MCF 10A (cell line): ENCODE measurements around the gene DISP2. TPM values are rescaled to one million over a fixed set of nuclear protein-coding genes. Genes with fewer than 3 reads are reported as not detected.

ENCODE experiments used
- BruUV-seq: library from RNA; stranded (reverse); fragments of 400-500 nt; replicated peaks from 2 replicates; lab custom pipeline; 2021; lab: Mats Ljungman, UMichigan
- CTCF ChIA-PET: fragments of 300-600 bp; sonication (Branson Sonifier 250); formaldehyde crosslinking; extraction: SDS; loops from one replicate; lab custom pipeline; 2021; ENCODE audit warnings: antibody characterized with exemption, inconsistent platforms; lab: Yijun Ruan, JAX
- POLR2A ChIA-PET: fragments of 300-600, 350-650 bp; sonication (Branson Sonifier 250); formaldehyde crosslinking; extraction: SDS; loops from one replicate; lab custom pipeline; 2020; ENCODE audit warnings: antibody characterized with exemption, inconsistent platforms; lab: Yijun Ruan, JAX
- DNase-seq: peaks from one replicate; pipeline ENCODE4 v3.0.0-alpha.2; 2018; ENCODE audit not compliant: unreplicated experiment
- H3K27ac Mint-ChIP-seq: one replicate; pipeline ENCODE4 v1.8.0; 2022; ENCODE audit warnings: mild to moderate bottlenecking, low read depth, mixed read lengths; ENCODE audit not compliant: unreplicated experiment
- H3K27me3 Mint-ChIP-seq: one replicate; pipeline ENCODE4 v1.8.0; 2022; ENCODE audit warnings: mixed read lengths; ENCODE audit not compliant: insufficient read depth, unreplicated experiment
- H3K36me3 Mint-ChIP-seq: one replicate; pipeline ENCODE4 v1.8.0; 2022; ENCODE audit warnings: mild to moderate bottlenecking, moderate library complexity, mixed read lengths; ENCODE audit not compliant: insufficient read depth, unreplicated experiment
- H3K4me1 Mint-ChIP-seq: one replicate; pipeline ENCODE4 v1.8.0; 2022; ENCODE audit warnings: mixed read lengths; ENCODE audit not compliant: insufficient read depth, unreplicated experiment
- H3K4me3 Mint-ChIP-seq: one replicate; pipeline ENCODE4 v1.8.0; 2022; ENCODE audit warnings: mild to moderate bottlenecking, moderate library complexity, mixed read lengths; ENCODE audit not compliant: unreplicated experiment
- H3K9me3 Mint-ChIP-seq: one replicate; pipeline ENCODE4 v1.8.0; 2022; ENCODE audit warnings: mixed read lengths; ENCODE audit not compliant: unreplicated experiment
- CTCF ChIP-seq: fragments of 200-600 bp; IDR thresholded peaks from one replicate; pipeline ENCODE4 v1.8.0; 2022; ENCODE audit warnings: antibody characterized with exemption, mild to moderate bottlenecking; ENCODE audit not compliant: unreplicated experiment
- intact Hi-C: fragments of 100-400 bp; cut with micrococcal nuclease; formaldehyde crosslinking; loops from 2 replicates; pipeline ENCODE4 v1.14.1; 2022
- total RNA-seq: library from RNA; stranded (reverse); gene quantifications from 2 replicates; pipeline ENCODE4 v1.2.3, GENCODE V29; 2022

DISP2 gene
- total RNA-seq, 1 experiment from 2014 or later = 1.8 TPM

- H3K36me3 Mint-ChIP-seq = peaks cover 29% of the 10 kb centered on the region
- H3K27ac Mint-ChIP-seq = no peak overlapping the region
Observed at GRCh38 chr15:40330368-40330836, 27.6 kb upstream of the DISP2 start.

GRCh38 chr15:40331026-40331425, 27.0 kb upstream of the DISP2 start:
- Mint-ChIP-seq H3K27ac (no peak overlapping the region), H3K27me3 (no peaks in the 10 kb centered on the region), H3K4me1 (peaks cover 39% of the 10 kb centered on the region), H3K4me3 (no peak overlapping the region), H3K36me3 (peaks cover 25% of the 10 kb centered on the region), H3K9me3 (no peaks in the 10 kb centered on the region)
- BruUV-seq = no TSS peak
- TF ChIP-seq CTCF = no peak
- DNase-seq = no peak
- intact Hi-C loops = no loop called here
- POLR2A ChIA-PET = interaction anchor here (0.7 to 1.5 kb wide), 2 partner anchors 9 to 35 kb away, joined by 3 to 7 read pairs; partner anchors contain the start of gene CCDC9B
- CTCF ChIA-PET = interaction anchor here (0.8 to 7.5 kb wide), 5 partner anchors 8 to 123 kb away, joined by 3 to 105 read pairs (median 12); partner anchors contain the start of gene CCDC9B

More at GRCh38 chr15:40330368-40330836, 27.6 kb upstream of the DISP2 start:
- no peak for DNase-seq
- H3K9me3 Mint-ChIP-seq = no peaks in the 10 kb centered on the region
- POLR2A ChIA-PET = interaction anchor here (0.7 to 1.5 kb wide), 2 partner anchors 9 to 35 kb away, joined by 3 to 7 read pairs; partner anchors contain the start of gene CCDC9B
- no peaks in the 10 kb centered on the region for H3K27me3 Mint-ChIP-seq
- peaks cover 39% of the 10 kb centered on the region for H3K4me1 Mint-ChIP-seq
- no peak for TF ChIP-seq CTCF
- CTCF ChIA-PET = interaction anchor here (0.6 to 7.5 kb wide), 5 partner anchors 8 to 92 kb away, joined by 3 to 105 read pairs (median 12); partner anchors contain the start of gene CCDC9B
- BruUV-seq = TSS peak; percentile 3
- intact Hi-C loops = no loop called here
- H3K4me3 Mint-ChIP-seq = no peak overlapping the region

- ChIA-PET CTCF (interaction anchor here (0.6 to 7.5 kb wide), 7 partner anchors 7 to 123 kb away, joined by 3 to 105 read pairs (median 4); partner anchors contain the start of gene CCDC9B), POLR2A (interaction anchor here (1.5 kb wide), 1 partner anchor 8 kb away, joined by 7 read pairs; the partner anchor contains the start of gene CCDC9B)
- intact Hi-C loops = no loop called here
- no TSS peak for BruUV-seq
- TF ChIP-seq CTCF = no peak
- peaks cover 39% of the 10 kb centered on the region for H3K4me1 Mint-ChIP-seq
- no peak overlapping the region for H3K27ac Mint-ChIP-seq
- peaks cover 27% of the 10 kb centered on the region for H3K36me3 Mint-ChIP-seq
- no peak overlapping the region for H3K4me3 Mint-ChIP-seq
- no peaks in the 10 kb centered on the region for H3K9me3 Mint-ChIP-seq
- no peaks in the 10 kb centered on the region for H3K27me3 Mint-ChIP-seq
- DNase-seq = no peak
Observed at GRCh38 chr15:40331637-40332036, 26.4 kb upstream of the DISP2 start.

GRCh38 chr15:40332113-40332781, 25.8 kb upstream of the DISP2 start:
- no TSS peak for BruUV-seq

More at GRCh38 chr15:40332113-40332781, 25.8 kb upstream of the DISP2 start:
- POLR2A ChIA-PET = no interaction called here
- no peaks in the 10 kb centered on the region for H3K27me3 Mint-ChIP-seq
- intact Hi-C loops = no loop called here
- no peak overlapping the region for H3K4me3 Mint-ChIP-seq
- peaks cover 27% of the 10 kb centered on the region for H3K36me3 Mint-ChIP-seq
- peaks cover 35% of the 10 kb centered on the region for H3K4me1 Mint-ChIP-seq
- H3K27ac Mint-ChIP-seq = peak overlapping the region; percentile 36
- no peak for TF ChIP-seq CTCF
- CTCF ChIA-PET = interaction anchor here (0.6 to 7.5 kb wide), 8 partner anchors 6 to 88 kb away, joined by 3 to 105 read pairs (median 4); partner anchors contain the start of genes CCDC9B and IVD
- no peak for DNase-seq
- no peaks in the 10 kb centered on the region for H3K9me3 Mint-ChIP-seq
